ENCODE measurements around the gene CRELD2. TPM values are rescaled to one million over a fixed set of nuclear protein-coding genes. Genes with fewer than 3 reads are reported as not detected.

The CRELD2 gene
- total and polyA plus RNA-seq, 2 of the 13 experiments (the other 11 are each of a cell fraction or from before 2014, with no cell fraction given), result 17.2 to 44.7 TPM

DNA sequence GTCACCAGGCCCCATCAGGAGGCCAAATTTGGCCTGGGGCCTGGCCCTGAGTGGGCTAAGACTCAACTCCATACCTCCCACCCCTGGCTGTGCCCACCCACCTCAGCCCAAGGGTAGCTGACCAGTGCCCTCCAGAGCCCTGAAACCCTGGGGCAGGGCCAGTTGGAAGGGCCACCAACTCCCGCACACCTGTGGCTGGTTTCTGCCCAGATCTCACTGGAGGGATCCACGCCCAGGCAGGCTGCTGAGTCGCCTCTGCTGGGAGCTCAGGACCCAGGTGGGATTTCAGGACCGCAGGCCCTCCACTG, 33.2 kb downstream of the CRELD2 start:
- H3K4me1 ChIP-seq (ENCODE audit: insufficient read depth, low read length), result peaks cover 95% of the 10 kb centered on the region
- H3K9ac ChIP-seq (ENCODE audit: insufficient read depth, low read depth, low read length), result peak overlapping the region; percentile 78
- ChIA-PET POLR2A (interaction anchor here (1.0 to 18.6 kb wide), 6 partner anchors 8 to 34 kb away, joined by 3 to 722 read pairs (median 13); partner anchors contain the start of genes ALG12, CRELD2 and PIM3), CTCF (ENCODE audit: low intra/inter-chr PET ratio, low total read pairs) (no interaction called here)
- ATAC-seq (no peak), DNase-seq (ENCODE audit: low spot score) (no peak), FAIRE-seq (no peak)
- no CpG with 5 or more reads among the region's 4 CpGs for WGBS (ENCODE audit: low lambda C conversion rate)
- H3K4me3 ChIP-seq (replicated peaks in 1 of 3; ENCODE audit: insufficient read depth in 1 of 3, low read depth in 2 of 3, low read length in 3 of 3), result peak overlapping the region; percentile 37 to 77 (median 56)
- in situ Hi-C loops (cut with HindIII; ENCODE audit: extremely low pct_ligation_motif_present, low pct_unique_long_range_greater_than_20kb), result no loop called here
- intact Hi-C loops (cut with micrococcal nuclease; ENCODE audit: unreplicated experiment), result no loop called here
- no peaks in the 10 kb centered on the region for H3K79me2 ChIP-seq (ENCODE audit: insufficient read depth, low read length)
- H4K20me1 ChIP-seq (ENCODE audit: insufficient read depth, low read length), result no peaks in the 10 kb centered on the region
- H3K36me3 ChIP-seq (replicated peaks in 1 of 2; ENCODE audit: control insufficient read depth in 1 of 2, insufficient read depth in 2 of 2, low read length in 2 of 2), result no peaks in the 10 kb centered on the region
- H2AFZ ChIP-seq (ENCODE audit: low read length), result no peak overlapping the region
- no TSS peak for BruUV-seq (replicated peaks)
- H3K4me2 ChIP-seq (ENCODE audit: low read depth, low read length), result peak overlapping the region; percentile 81
- H3K27ac ChIP-seq (ENCODE audit: extremely low read length, insufficient read depth, low read length), result peak overlapping the region; percentile 68
- H3K9me3 ChIP-seq (ENCODE audit: low read length), result no peaks in the 10 kb centered on the region
- no peaks in the 10 kb centered on the region for H3K27me3 ChIP-seq (ENCODE audit: control insufficient read depth in 1 of 2, insufficient read depth in 2 of 2, low read length in 2 of 2)
- no peak for TF ChIP-seq TBX3 (IDR thresholded peaks at IDR 0.05; ENCODE audit: borderline replicate concordance)
- no peak for TF ChIP-seq ZNF205 (CRISPR knock-in tag; IDR thresholded peaks at IDR 0.05)
- 0 out of 2 replicates have a peak, but pooled peaks have one; percentile 0 for TF ChIP-seq ZNF253 (CRISPR knock-in tag; IDR thresholded peaks at IDR 0.05; ENCODE audit: borderline replicate concordance)
- no peak for TF ChIP-seq ZNF362 (CRISPR knock-in tag; IDR thresholded peaks at IDR 0.05; ENCODE audit: borderline replicate concordance)
- TF ChIP-seq PAX8 (CRISPR knock-in tag; IDR thresholded peaks at IDR 0.05; ENCODE audit: borderline replicate concordance), result peak; percentile 76; the same call in 1 of the 2 replicates
- TF ChIP-seq ZNF670 (CRISPR knock-in tag; IDR thresholded peaks at IDR 0.05; ENCODE audit: borderline replicate concordance), result no peak
- no peak for TF ChIP-seq ATF1 (CRISPR knock-in tag; IDR thresholded peaks at IDR 0.05)
- no peak for TF ChIP-seq TAF15 (IDR thresholded peaks at IDR 0.05; ENCODE audit: low read depth, low read length, poor library complexity, severe bottlenecking)
- TF ChIP-seq RBFOX2 (IDR thresholded peaks at IDR 0.05; ENCODE audit: low read depth, low read length), result 0 out of 2 replicates have a peak, but pooled peaks have one; percentile 40
- 0 out of 2 replicates have a peak, but pooled peaks have one; percentile 49 for TF ChIP-seq MEIS1 (CRISPR knock-in tag; IDR thresholded peaks at IDR 0.05; ENCODE audit: borderline replicate concordance)
- no peak for TF ChIP-seq THYN1 (CRISPR knock-in tag; IDR thresholded peaks at IDR 0.05; ENCODE audit: borderline replicate concordance, low read depth)
- 0 out of 2 replicates have a peak, but pooled peaks have one; percentile 8 for TF ChIP-seq ZNF547 (CRISPR knock-in tag; IDR thresholded peaks at IDR 0.05)
- TF ChIP-seq SP2 (CRISPR knock-in tag; IDR thresholded peaks at IDR 0.05), result 0 out of 2 replicates have a peak, but pooled peaks have one; percentile 29
- no peak for TF ChIP-seq IRF2 (CRISPR knock-in tag; IDR thresholded peaks at IDR 0.05)
- 0 out of 2 replicates have a peak, but pooled peaks have one; percentile 51 for TF ChIP-seq ZNF546 (CRISPR knock-in tag; conservative IDR thresholded peaks at IDR 0.05)
- no peak for TF ChIP-seq ZNF674 (CRISPR knock-in tag; IDR thresholded peaks at IDR 0.05; ENCODE audit: low read depth)
- peak; percentile 23 for TF ChIP-seq ZFX (CRISPR knock-in tag; IDR thresholded peaks at IDR 0.05; ENCODE audit: low read depth)
- TF ChIP-seq RFXAP (CRISPR knock-in tag; IDR thresholded peaks at IDR 0.05; ENCODE audit: borderline replicate concordance), result 0 out of 2 replicates have a peak, but pooled peaks have one; percentile 20
- peak; percentile 22; the same call in 1 of the 2 replicates for TF ChIP-seq ZNF564 (CRISPR knock-in tag; IDR thresholded peaks at IDR 0.05)
- 0 out of 2 replicates have a peak, but pooled peaks have one; percentile 5 for TF ChIP-seq ELF3 (CRISPR knock-in tag; IDR thresholded peaks at IDR 0.05)
- no peak for TF ChIP-seq CC2D1A (CRISPR knock-in tag; IDR thresholded peaks at IDR 0.05)
- no peak for TF ChIP-seq ZNF296 (CRISPR knock-in tag; conservative IDR thresholded peaks at IDR 0.05)
- TF ChIP-seq XRCC5 (optimal IDR thresholded peaks at IDR 0.05; ENCODE audit: low read length), result no peak
- TF ChIP-seq ZMYM3 (CRISPR knock-in tag; IDR thresholded peaks at IDR 0.05), result no peak
- TF ChIP-seq, protein P1, sequence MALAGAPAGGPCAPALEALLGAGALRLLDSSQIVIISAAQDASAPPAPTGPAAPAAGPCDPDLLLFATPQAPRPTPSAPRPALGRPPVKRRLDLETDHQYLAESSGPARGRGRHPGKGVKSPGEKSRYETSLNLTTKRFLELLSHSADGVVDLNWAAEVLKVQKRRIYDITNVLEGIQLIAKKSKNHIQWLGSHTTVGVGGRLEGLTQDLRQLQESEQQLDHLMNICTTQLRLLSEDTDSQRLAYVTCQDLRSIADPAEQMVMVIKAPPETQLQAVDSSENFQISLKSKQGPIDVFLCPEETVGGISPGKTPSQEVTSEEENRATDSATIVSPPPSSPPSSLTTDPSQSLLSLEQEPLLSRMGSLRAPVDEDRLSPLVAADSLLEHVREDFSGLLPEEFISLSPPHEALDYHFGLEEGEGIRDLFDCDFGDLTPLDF (CRISPR knock-in tag; IDR thresholded peaks at IDR 0.05), result no peak
- TF ChIP-seq ZSCAN21 (CRISPR knock-in tag; IDR thresholded peaks at IDR 0.05; ENCODE audit: borderline replicate concordance), result no peak

All from HepG2 (cell line).